ENCODE measurements around the gene ZBTB24.

DNA sequence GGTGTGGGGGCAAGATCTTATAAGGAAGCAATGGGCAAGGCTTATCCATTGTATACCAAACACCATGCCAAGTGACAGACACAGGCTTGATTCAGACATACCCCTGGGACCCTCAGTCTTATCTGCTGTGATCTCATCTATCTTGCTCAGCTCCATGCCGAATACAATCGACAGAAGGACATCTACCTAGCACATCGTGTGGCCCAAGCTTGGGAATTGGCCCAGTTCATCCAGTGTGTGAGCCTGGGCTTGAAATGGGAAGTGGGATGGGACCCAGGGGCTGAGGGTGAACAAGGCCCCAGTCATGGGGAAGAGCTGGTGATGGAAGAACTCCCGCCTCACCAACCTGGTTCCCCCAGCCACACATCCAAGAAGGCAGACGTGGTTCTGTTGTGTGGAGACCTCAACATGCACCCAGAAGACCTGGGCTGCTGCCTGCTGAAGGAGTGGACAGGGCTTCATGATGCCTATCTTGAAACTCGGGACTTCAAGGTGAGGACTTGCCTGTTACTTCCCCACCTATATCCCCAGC is 40.6 kb downstream of the ZBTB24 start:
- TF ChIP-seq POLR2A (IDR thresholded peaks at IDR 0.05): no peak
- TF ChIP-seq, protein P1, sequence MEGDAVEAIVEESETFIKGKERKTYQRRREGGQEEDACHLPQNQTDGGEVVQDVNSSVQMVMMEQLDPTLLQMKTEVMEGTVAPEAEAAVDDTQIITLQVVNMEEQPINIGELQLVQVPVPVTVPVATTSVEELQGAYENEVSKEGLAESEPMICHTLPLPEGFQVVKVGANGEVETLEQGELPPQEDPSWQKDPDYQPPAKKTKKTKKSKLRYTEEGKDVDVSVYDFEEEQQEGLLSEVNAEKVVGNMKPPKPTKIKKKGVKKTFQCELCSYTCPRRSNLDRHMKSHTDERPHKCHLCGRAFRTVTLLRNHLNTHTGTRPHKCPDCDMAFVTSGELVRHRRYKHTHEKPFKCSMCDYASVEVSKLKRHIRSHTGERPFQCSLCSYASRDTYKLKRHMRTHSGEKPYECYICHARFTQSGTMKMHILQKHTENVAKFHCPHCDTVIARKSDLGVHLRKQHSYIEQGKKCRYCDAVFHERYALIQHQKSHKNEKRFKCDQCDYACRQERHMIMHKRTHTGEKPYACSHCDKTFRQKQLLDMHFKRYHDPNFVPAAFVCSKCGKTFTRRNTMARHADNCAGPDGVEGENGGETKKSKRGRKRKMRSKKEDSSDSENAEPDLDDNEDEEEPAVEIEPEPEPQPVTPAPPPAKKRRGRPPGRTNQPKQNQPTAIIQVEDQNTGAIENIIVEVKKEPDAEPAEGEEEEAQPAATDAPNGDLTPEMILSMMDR (IDR thresholded peaks at IDR 0.05): no peak

All from testis (tissue), 2 donors.